C4-2B (cell line): ENCODE measurements around the gene TENM4.

Experiments
- ZFX ChIP-seq: fragments of 450-650 bp; IDR thresholded peaks from 2 replicates; pipeline ENCODE4 v1.6.1; 2017
- TF ChIP-seq, protein P1 (sequence below): fragments of 450-650 bp; conservative IDR thresholded peaks from 2 replicates; pipeline ENCODE4 v1.5.1; 2017; ENCODE audit warnings: mild to moderate bottlenecking

GRCh38 chr11:79447038-79447786 lies 6.4 kb upstream of the TENM4 start:
- TF ChIP-seq, protein P1, sequence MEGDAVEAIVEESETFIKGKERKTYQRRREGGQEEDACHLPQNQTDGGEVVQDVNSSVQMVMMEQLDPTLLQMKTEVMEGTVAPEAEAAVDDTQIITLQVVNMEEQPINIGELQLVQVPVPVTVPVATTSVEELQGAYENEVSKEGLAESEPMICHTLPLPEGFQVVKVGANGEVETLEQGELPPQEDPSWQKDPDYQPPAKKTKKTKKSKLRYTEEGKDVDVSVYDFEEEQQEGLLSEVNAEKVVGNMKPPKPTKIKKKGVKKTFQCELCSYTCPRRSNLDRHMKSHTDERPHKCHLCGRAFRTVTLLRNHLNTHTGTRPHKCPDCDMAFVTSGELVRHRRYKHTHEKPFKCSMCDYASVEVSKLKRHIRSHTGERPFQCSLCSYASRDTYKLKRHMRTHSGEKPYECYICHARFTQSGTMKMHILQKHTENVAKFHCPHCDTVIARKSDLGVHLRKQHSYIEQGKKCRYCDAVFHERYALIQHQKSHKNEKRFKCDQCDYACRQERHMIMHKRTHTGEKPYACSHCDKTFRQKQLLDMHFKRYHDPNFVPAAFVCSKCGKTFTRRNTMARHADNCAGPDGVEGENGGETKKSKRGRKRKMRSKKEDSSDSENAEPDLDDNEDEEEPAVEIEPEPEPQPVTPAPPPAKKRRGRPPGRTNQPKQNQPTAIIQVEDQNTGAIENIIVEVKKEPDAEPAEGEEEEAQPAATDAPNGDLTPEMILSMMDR = no peak
- TF ChIP-seq ZFX = no peak
